SK-N-SH (cell line): ENCODE measurements around the gene MCM5. TPM values are rescaled to one million over a fixed set of nuclear protein-coding genes. Genes with fewer than 3 reads are reported as not detected.
"Not testable (repeated sequence)": the region's sequence is repeated elsewhere in the genome, so short reads cannot be mapped to it uniquely, and the experiment has no call there.

ENCODE experiments used
- CTCF ChIA-PET: fragments of 300-600, 350-600 bp; formaldehyde crosslinking; extraction: SDS; loops from one replicate; lab custom pipeline; 2021; lab: Yijun Ruan, JAX
- POLR2A ChIA-PET: fragments of 350-600 bp; sonication (Branson Sonifier 250); formaldehyde crosslinking; extraction: SDS; loops from one replicate; lab custom pipeline; 2020; ENCODE audit warnings: antibody characterized with exemption, inconsistent platforms; lab: Yijun Ruan, JAX
- DNase-seq: peaks from one replicate; pipeline ENCODE4 v3.0.0; 2012
- H2AFZ ChIP-seq: fragments of 200-600 bp; sonication (generic); 2 replicates; pipeline ENCODE4 v1.8.1; 2016; ENCODE audit warnings: antibody characterized with exemption, mild to moderate bottlenecking, low read depth
- H3F3A ChIP-seq: fragments of 200-600 bp; sonication (generic); replicated peaks from 2 replicates; pipeline ENCODE3; 2016; ENCODE audit warnings: antibody characterized with exemption, mild to moderate bottlenecking; ENCODE audit not compliant: insufficient read depth
- H3K27ac ChIP-seq, 2 experiments: fragments of 200-500 bp in 1 of 2; fragments of 200-600 bp in 1 of 2; sonication (Bioruptor generic) in 1 of 2; sonication (generic), shearing (Covaris generic) in 1 of 2; 2 replicates each; pipeline versions ENCODE4 v1.5.1 to v1.6.1; 2014 to 2016; ENCODE audit warnings: low read depth in 2 of 2, inconsistent platforms in 1 of 2, low read length in 1 of 2, mild to moderate bottlenecking in 1 of 2, mixed read lengths in 1 of 2
- H3K27me3 ChIP-seq: fragments of 200-600 bp; sonication (generic), shearing (Covaris generic); 2 replicates; pipeline ENCODE4 v1.6.1; 2016; ENCODE audit warnings: mixed run types; ENCODE audit not compliant: insufficient read depth
- H3K36me3 ChIP-seq, 2 experiments: fragments of 200-500 bp in 1 of 2; fragments of 200-600 bp in 1 of 2; sonication (Bioruptor generic) in 1 of 2; sonication (generic) in 1 of 2; replicated peaks in 1 of 2; 2 replicates each; pipeline versions ENCODE3 to v1.5.1; 2014 to 2016; ENCODE audit warnings: low read length in 1 of 2, mild to moderate bottlenecking in 1 of 2; ENCODE audit not compliant: insufficient read depth in 2 of 2, control insufficient read depth in 1 of 2
- H3K4me1 ChIP-seq, 2 experiments: fragments of 200-500 bp in 1 of 2; fragments of 200-600 bp in 1 of 2; sonication (Bioruptor generic) in 1 of 2; sonication (generic), shearing (Covaris generic) in 1 of 2; 2 replicates each; pipeline versions ENCODE4 v1.5.1 to v1.6.1; 2014 to 2016; ENCODE audit warnings: low read depth in 1 of 2, low read length in 1 of 2, mixed run types in 1 of 2; ENCODE audit not compliant: insufficient read depth in 2 of 2, control insufficient read depth in 1 of 2
- H3K4me2 ChIP-seq: fragments of 200-600 bp; sonication (generic), shearing (Covaris generic); 2 replicates; pipeline ENCODE4 v1.6.1; 2017; ENCODE audit warnings: mixed run types
- H3K4me3 ChIP-seq, 2 experiments: fragments of 200-500 bp in 1 of 2; fragments of 200-600 bp in 1 of 2; sonication (Bioruptor generic) in 1 of 2; sonication (generic), shearing (Covaris generic) in 1 of 2; 2 replicates each; pipeline versions ENCODE4 v1.5.1 to v1.8.1; 2014 to 2016; ENCODE audit warnings: low read depth in 2 of 2, inconsistent platforms in 1 of 2, low read length in 1 of 2, mild to moderate bottlenecking in 1 of 2, mixed read lengths in 1 of 2, moderate library complexity in 1 of 2
- H3K79me2 ChIP-seq: fragments of 200-600 bp; sonication (generic); 2 replicates; pipeline ENCODE4 v1.8.1; 2017; ENCODE audit warnings: mild to moderate bottlenecking; ENCODE audit not compliant: insufficient read depth
- H3K9ac ChIP-seq: fragments of 200-600 bp; sonication (generic); 2 replicates; pipeline ENCODE4 v1.6.1; 2017; ENCODE audit warnings: mixed run types
- H3K9me2 ChIP-seq: fragments of 200-600 bp; sonication (generic); 2 replicates; pipeline ENCODE4 v1.6.1; 2017; ENCODE audit warnings: mixed run types
- H3K9me3 ChIP-seq: fragments of 200-600 bp; sonication (generic); 2 replicates; pipeline ENCODE4 v1.6.1; 2017; ENCODE audit warnings: mixed run types, mild to moderate bottlenecking, moderate library complexity
- H4K20me1 ChIP-seq: fragments of 200-600 bp; sonication (generic); 2 replicates; pipeline ENCODE4 v1.6.1; 2017; ENCODE audit warnings: mild to moderate bottlenecking, mixed run types; ENCODE audit not compliant: insufficient read depth
- CHD2 ChIP-seq: fragments of 150-350 bp; IDR thresholded peaks from 2 replicates; pipeline ENCODE4 v1.6.1; 2018; ENCODE audit warnings: low read length; ENCODE audit not compliant: partially characterized antibody
- EP300 ChIP-seq, 2 experiments: IDR thresholded peaks; 2 replicates each; pipeline versions ENCODE4 v1.4.0 to v1.6.1; 2012; ENCODE audit warnings: borderline replicate concordance in 1 of 2, low read depth in 1 of 2, low read length in 1 of 2
- EZH2phosphoT487 ChIP-seq: fragments of 200-600 bp; sonication (generic); IDR thresholded peaks from 2 replicates; pipeline ENCODE4 v1.6.1; 2017; ENCODE audit warnings: low read depth, mixed run types, mild to moderate bottlenecking, antibody characterized with exemption, moderate library complexity, borderline replicate concordance
- GABPA ChIP-seq: IDR thresholded peaks from 2 replicates; pipeline ENCODE4 v1.4.0; 2012; ENCODE audit warnings: low read depth, mild to moderate bottlenecking
- GATA2 ChIP-seq: sonication (generic); formaldehyde crosslinking; IDR thresholded peaks from 2 replicates; pipeline ENCODE4 v1.5.0; 2020; ENCODE audit warnings: mild to moderate bottlenecking, missing genetic modification reagents
- MAX ChIP-seq: IDR thresholded peaks from 2 replicates; pipeline ENCODE4 v1.4.0; 2012; ENCODE audit warnings: low read depth
- MXI1 ChIP-seq: IDR thresholded peaks from 2 replicates; pipeline ENCODE4 v1.6.1; 2012; ENCODE audit warnings: mild to moderate bottlenecking, low read depth, low read length, improper control_type of control experiment
- NFIC ChIP-seq: IDR thresholded peaks from 2 replicates; pipeline ENCODE4 v1.4.0; 2012; ENCODE audit warnings: borderline replicate concordance
- NRF1 ChIP-seq: IDR thresholded peaks from 2 replicates; pipeline ENCODE4 v1.6.1; 2012; ENCODE audit warnings: low read depth, mild to moderate bottlenecking, low read length
- POLR2AphosphoS5 ChIP-seq: IDR thresholded peaks from 2 replicates; pipeline ENCODE4 v1.6.1; 2012; ENCODE audit warnings: low read depth, low read length
- SIN3A ChIP-seq: IDR thresholded peaks from 2 replicates; pipeline ENCODE4 v1.6.1; 2012; ENCODE audit warnings: low read depth, mild to moderate bottlenecking, low read length, moderate library complexity, borderline replicate concordance
- SMC3 ChIP-seq: IDR thresholded peaks from 2 replicates; pipeline ENCODE4 v1.6.1; 2012; ENCODE audit warnings: low read depth, low read length, improper control_type of control experiment
- TAF1 ChIP-seq: IDR thresholded peaks from 2 replicates; pipeline ENCODE4 v1.6.1; 2012; ENCODE audit warnings: low read depth, mild to moderate bottlenecking, low read length, moderate library complexity, borderline replicate concordance
- TCF12 ChIP-seq: IDR thresholded peaks from 2 replicates; pipeline ENCODE4 v1.4.0; 2012
- YY1 ChIP-seq: IDR thresholded peaks from 2 replicates; pipeline ENCODE4 v1.4.0; 2012; ENCODE audit warnings: low read depth, mild to moderate bottlenecking
- ZBTB33 ChIP-seq: IDR thresholded peaks from 2 replicates; pipeline ENCODE4 v1.4.0; 2012; ENCODE audit warnings: low read depth, borderline replicate concordance
- WGBS: methylation state at CpG from one replicate; pipeline ENCODE4 v1.1.6; 2017; ENCODE audit warnings: low lambda C conversion rate; 5-methylcytosine and 5-hydroxymethylcytosine counted together
- polyA plus RNA-seq, 3 experiments: library from polyadenylated mRNA; depleted of rRNA; stranded (reverse); fragments of >200 nt; gene quantifications; 2 replicates each; pipeline ENCODE4 v1.2.3, GENCODE V29; 2012

Gene MCM5
- polyA plus RNA-seq, 1 of the 3 experiments (the other 2 are of a cell fraction): 42.9 TPM

- H3K79me2 ChIP-seq: no peaks in the 10 kb centered on the region
- WGBS: 91% methylated on average over 4 of the region's 4 CpGs
- no peaks in the 10 kb centered on the region for H3K27me3 ChIP-seq
- no peaks in the 10 kb centered on the region for H3K4me1 ChIP-seq
- no peak for DNase-seq
- H3K9ac ChIP-seq: no peak overlapping the region
- no peak overlapping the region for H2AFZ ChIP-seq
- H3K27ac ChIP-seq: no peak overlapping the region
- no peaks in the 10 kb centered on the region for H3K9me2 ChIP-seq
- no peaks in the 10 kb centered on the region for H4K20me1 ChIP-seq
- H3F3A ChIP-seq: peaks cover 4% of the 10 kb centered on the region
- TF ChIP-seq SIN3A: no peak
- TF ChIP-seq, all 33 proteins: peak for 0
- POLR2A ChIA-PET: no interaction called here
- H3K36me3 ChIP-seq: peaks cover 0 to 9% of the 10 kb centered on the region in 2 experiments
- no peak overlapping the region for H3K4me3 ChIP-seq
- no peaks in the 10 kb centered on the region for H3K9me3 ChIP-seq
- no peak overlapping the region for H3K4me2 ChIP-seq
- CTCF ChIA-PET: interaction anchor here (1.1 kb wide), 1 partner anchor 9 kb away, joined by 3 read pairs; no protein-coding TSS in a partner anchor
These were observed 6.0 kb upstream of the MCM5 start for GRCh38 chr22:35394011-35394312.

- DNase-seq: no peak
- ChIA-PET POLR2A (no interaction called here), CTCF (interaction anchor here (1.1 to 2.1 kb wide), 2 partner anchors 10 to 44 kb away, joined by 3 to 7 read pairs; no protein-coding TSS in a partner anchor)
- Histone ChIP-seq H4K20me1 (no peaks in the 10 kb centered on the region), H3K36me3 (peaks cover 0 to 6% of the 10 kb centered on the region in 2 experiments), H3K27ac (no peak overlapping the region), H3K4me1 (no peaks in the 10 kb centered on the region; a peak in 1 of 4 replicates), H3K9ac (no peak overlapping the region), H2AFZ (no peak overlapping the region), H3K27me3 (no peaks in the 10 kb centered on the region), H3K79me2 (peaks cover under 1% of the 10 kb centered on the region), H3K9me2 (no peaks in the 10 kb centered on the region), H3K9me3 (no peaks in the 10 kb centered on the region), H3F3A (peaks cover 4% of the 10 kb centered on the region), H3K4me2 (no peak overlapping the region), H3K4me3 (no peak overlapping the region)
- TF ChIP-seq ZBTB33 (no peak), POLR2AphosphoS5 (no peak), MAX (no peak), MXI1 (no peak), SMC3 (no peak), CHD2 (no peak), EP300 (IDR thresholded peaks at IDR 0.05; ENCODE audit: borderline replicate concordance in 1 of 2, low read depth in 1 of 2, low read length in 1 of 2) (no peak), NFIC (no peak), GATA2 (CRISPR knock-in tag) (no peak), EZH2phosphoT487 (no peak), GABPA (no peak), TAF1 (no peak), YY1 (no peak), TCF12 (no peak), NRF1 (no peak)
- 97% methylated on average over 5 of the region's 5 CpGs for WGBS
These were observed 5.0 kb upstream of the MCM5 start for GRCh38 chr22:35394810-35395563.

- H3K9ac ChIP-seq, H3K27me3 ChIP-seq, CTCF ChIA-PET, H3K4me1 ChIP-seq, H3K36me3 ChIP-seq, H3K9me3 ChIP-seq, H3K9me2 ChIP-seq, H3F3A ChIP-seq, H3K4me3 ChIP-seq, H3K4me2 ChIP-seq, H3K27ac ChIP-seq, DNase-seq, H4K20me1 ChIP-seq, H2AFZ ChIP-seq: not testable (repeated sequence)
- peaks cover 17% of the 10 kb centered on the region for H3K79me2 ChIP-seq
- POLR2A ChIA-PET: interaction anchor here (0.6 kb wide), 1 partner anchor 39 kb away, joined by 4 read pairs; no protein-coding TSS in a partner anchor
- WGBS: 88% methylated on average over 6 of the region's 6 CpGs
These were observed 3.3 kb upstream of the MCM5 start for GRCh38 chr22:35396622-35397021.
